ENCODE measurements around the gene TSPAN13. TPM values are rescaled to one million over a fixed set of nuclear protein-coding genes. Genes with fewer than 3 reads are reported as not detected.

The TSPAN13 gene
- 1 to 10 TPM; 5.1 to 9.7 TPM for total RNA-seq

DNA sequence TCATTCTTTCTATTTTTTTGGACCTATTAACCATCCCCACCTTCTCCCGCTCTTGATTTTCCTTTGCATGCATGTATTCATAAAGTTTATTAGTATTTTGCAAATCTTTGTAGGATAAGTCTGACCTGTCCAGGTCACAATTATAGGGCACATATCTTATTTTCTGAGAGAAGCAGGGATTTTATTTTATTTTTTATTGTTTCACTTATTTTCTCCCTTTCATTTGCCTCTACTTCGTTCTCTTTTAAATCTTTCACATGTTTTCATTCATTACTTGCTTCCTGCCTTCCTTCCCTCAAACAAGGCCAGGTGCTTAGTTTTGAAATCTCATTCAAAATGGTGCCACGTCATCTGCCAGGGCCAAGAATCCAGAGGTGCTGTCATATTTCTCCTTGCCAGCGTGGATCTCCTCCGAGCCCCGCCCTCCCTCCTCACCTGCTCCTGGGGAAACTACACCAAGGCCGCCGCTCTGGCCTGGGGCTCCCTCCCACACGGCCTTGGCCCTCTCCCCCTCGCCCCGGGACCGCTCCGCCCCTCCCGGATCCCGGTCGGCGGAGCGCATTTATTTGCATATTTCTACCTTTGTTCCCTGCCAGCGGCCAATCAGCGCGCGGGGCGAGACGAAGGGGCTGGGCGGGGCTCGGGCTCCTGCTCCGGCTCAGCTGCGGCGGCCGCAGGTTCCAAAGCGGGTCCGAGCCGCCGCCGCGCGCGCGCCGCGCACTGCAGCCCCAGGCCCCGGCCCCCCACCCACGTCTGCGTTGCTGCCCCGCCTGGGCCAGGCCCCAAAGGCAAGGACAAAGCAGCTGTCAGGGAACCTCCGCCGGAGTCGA, at the start of gene TSPAN13:
TSS of gene TSPAN13 (plus strand) at position 654 of the 830 bp plus-strand sequence. CDS start 213 bp downstream, outside the sequence.
- TF ChIP-seq, protein P1, sequence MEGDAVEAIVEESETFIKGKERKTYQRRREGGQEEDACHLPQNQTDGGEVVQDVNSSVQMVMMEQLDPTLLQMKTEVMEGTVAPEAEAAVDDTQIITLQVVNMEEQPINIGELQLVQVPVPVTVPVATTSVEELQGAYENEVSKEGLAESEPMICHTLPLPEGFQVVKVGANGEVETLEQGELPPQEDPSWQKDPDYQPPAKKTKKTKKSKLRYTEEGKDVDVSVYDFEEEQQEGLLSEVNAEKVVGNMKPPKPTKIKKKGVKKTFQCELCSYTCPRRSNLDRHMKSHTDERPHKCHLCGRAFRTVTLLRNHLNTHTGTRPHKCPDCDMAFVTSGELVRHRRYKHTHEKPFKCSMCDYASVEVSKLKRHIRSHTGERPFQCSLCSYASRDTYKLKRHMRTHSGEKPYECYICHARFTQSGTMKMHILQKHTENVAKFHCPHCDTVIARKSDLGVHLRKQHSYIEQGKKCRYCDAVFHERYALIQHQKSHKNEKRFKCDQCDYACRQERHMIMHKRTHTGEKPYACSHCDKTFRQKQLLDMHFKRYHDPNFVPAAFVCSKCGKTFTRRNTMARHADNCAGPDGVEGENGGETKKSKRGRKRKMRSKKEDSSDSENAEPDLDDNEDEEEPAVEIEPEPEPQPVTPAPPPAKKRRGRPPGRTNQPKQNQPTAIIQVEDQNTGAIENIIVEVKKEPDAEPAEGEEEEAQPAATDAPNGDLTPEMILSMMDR (IDR thresholded peaks at IDR 0.05): no peak
- H3K27ac ChIP-seq: peak within 1 kb of the TSS; percentile 63 to 76
- DNase-seq (ENCODE audit: low spot score): no peak

DNA sequence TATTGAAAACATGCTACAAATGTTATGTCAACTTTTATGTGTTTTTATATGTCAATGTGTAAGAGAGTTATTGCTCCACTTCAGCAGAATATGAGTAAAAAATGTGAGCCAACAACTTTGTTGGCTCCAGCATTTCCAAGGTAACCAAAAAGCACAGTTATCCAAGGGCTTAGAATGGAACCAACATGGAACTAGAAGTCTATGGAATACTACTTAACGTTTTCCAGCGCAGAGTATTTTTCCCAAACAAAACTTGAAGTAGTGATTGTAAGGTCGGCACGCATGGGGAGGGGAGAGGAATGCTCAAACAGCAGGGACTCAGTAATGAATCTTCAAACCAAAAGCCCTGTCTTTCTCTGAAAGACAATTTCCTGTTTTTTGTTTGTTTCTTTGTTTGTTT, 45.0 kb upstream of the TSPAN13 start:
- Histone ChIP-seq H3K27me3 (no peaks in the 10 kb centered on the region), H3K36me3 (peaks cover 40% of the 10 kb centered on the region), H3K4me3 (no peak overlapping the region), H3K9me3 (no peaks in the 10 kb centered on the region), H3K4me1 (no peaks in the 10 kb centered on the region), H3K27ac (no peak overlapping the region)
- DNase-seq (ENCODE audit: low spot score): no peak
- TF ChIP-seq, protein P1 (IDR thresholded peaks at IDR 0.05): no peak

More for the DNA sequence above, at the start of gene TSPAN13:
- no peaks in the 10 kb centered on the region for H3K27me3 ChIP-seq
- H3K36me3 ChIP-seq: no peaks in the 10 kb centered on the region
- peak within 1 kb of the TSS; percentile 63 to 73 for H3K4me3 ChIP-seq
- no peaks in the 10 kb centered on the region for H3K9me3 ChIP-seq
- no peaks in the 10 kb centered on the region for H3K4me1 ChIP-seq

- no peak overlapping the region for H3K27ac ChIP-seq
- DNase-seq (ENCODE audit: low spot score): no peak
- no peaks in the 10 kb centered on the region for H3K27me3 ChIP-seq
Measured at GRCh38 chr7:16708980-16709379, 44.6 kb upstream of the TSPAN13 start.

GRCh38 chr7:16710651-16711050, 42.9 kb upstream of the TSPAN13 start:
- peaks cover 23% of the 10 kb centered on the region for H3K36me3 ChIP-seq
- H3K4me1 ChIP-seq: no peaks in the 10 kb centered on the region
- H3K4me3 ChIP-seq: no peak overlapping the region
- no peaks in the 10 kb centered on the region for H3K27me3 ChIP-seq
- no peak for DNase-seq (ENCODE audit: low spot score)
- TF ChIP-seq, protein P1 (IDR thresholded peaks at IDR 0.05): no peak
- H3K9me3 ChIP-seq: no peaks in the 10 kb centered on the region
- no peak overlapping the region for H3K27ac ChIP-seq

More at GRCh38 chr7:16708980-16709379, 44.6 kb upstream of the TSPAN13 start:
- Histone ChIP-seq H3K4me3 (no peak overlapping the region), H3K36me3 (peaks cover 38% of the 10 kb centered on the region), H3K9me3 (no peaks in the 10 kb centered on the region), H3K4me1 (no peaks in the 10 kb centered on the region)
- TF ChIP-seq, protein P1 (IDR thresholded peaks at IDR 0.05): no peak

- Histone ChIP-seq H3K36me3 (peaks cover 12% of the 10 kb centered on the region), H3K27me3 (no peaks in the 10 kb centered on the region), H3K4me3 (no peak overlapping the region), H3K9me3 (no peaks in the 10 kb centered on the region), H3K27ac (no peak overlapping the region), H3K4me1 (no peaks in the 10 kb centered on the region)
- TF ChIP-seq, protein P1 (IDR thresholded peaks at IDR 0.05): no peak
- no peak for DNase-seq (ENCODE audit: low spot score)
Measured at GRCh38 chr7:16711730-16712129, 41.8 kb upstream of the TSPAN13 start.
